Endodermal cell (in vitro differentiated cells): ENCODE measurements around the gene CNTLN. TPM values are rescaled to one million over a fixed set of nuclear protein-coding genes. Genes with fewer than 3 reads are reported as not detected.

Experiments
- DNase-seq: peaks from one replicate; pipeline ENCODE4 v3.0.0-alpha.2; 2017
- H3K27ac ChIP-seq: 2 replicates; pipeline ENCODE4 v1.5.1; 2013; ENCODE audit warnings: mild to moderate bottlenecking, low read depth, low read length, moderate library complexity
- H3K27me3 ChIP-seq: 2 replicates; pipeline ENCODE4 v1.6.1; 2013; ENCODE audit warnings: mild to moderate bottlenecking, low read length, moderate library complexity; ENCODE audit not compliant: insufficient read depth, control insufficient read depth, poor library complexity, severe bottlenecking
- H3K36me3 ChIP-seq: 2 replicates; pipeline ENCODE4 v1.7.0; 2013; ENCODE audit warnings: mild to moderate bottlenecking, low read length, moderate library complexity; ENCODE audit not compliant: control insufficient read depth, insufficient read depth
- H3K4me1 ChIP-seq: one replicate; pipeline ENCODE4 v1.7.0; 2013; ENCODE audit warnings: low read length; ENCODE audit not compliant: control insufficient read depth, insufficient read depth
- H3K4me3 ChIP-seq: 2 replicates; pipeline ENCODE4 v1.5.1; 2013; ENCODE audit warnings: mild to moderate bottlenecking, low read length, moderate library complexity
- H3K9ac ChIP-seq: 2 replicates; pipeline ENCODE4 v1.6.1; 2013; ENCODE audit warnings: mild to moderate bottlenecking, low read length, moderate library complexity; ENCODE audit not compliant: poor library complexity, severe bottlenecking; ENCODE audit errors: extremely low read depth
- H3K9me3 ChIP-seq: 2 replicates; pipeline ENCODE4 v1.6.1; 2013; ENCODE audit warnings: mild to moderate bottlenecking, low read length, moderate library complexity; ENCODE audit not compliant: control insufficient read depth
- H3K27ac Mint-ChIP-seq: 2 replicates; pipeline ENCODE4 v1.8.0; 2020; ENCODE audit warnings: mixed read lengths
- H3K27me3 Mint-ChIP-seq: 2 replicates; pipeline ENCODE4 v1.8.0; 2021; ENCODE audit warnings: mild to moderate bottlenecking, mixed read lengths; ENCODE audit not compliant: insufficient read depth
- H3K36me3 Mint-ChIP-seq: 2 replicates; pipeline ENCODE4 v1.8.0; 2020; ENCODE audit warnings: low read depth, mixed read lengths
- H3K4me1 Mint-ChIP-seq: 2 replicates; pipeline ENCODE4 v1.8.0; 2020; ENCODE audit warnings: mixed read lengths
- H3K4me3 Mint-ChIP-seq: 2 replicates; pipeline ENCODE4 v1.8.0; 2020; ENCODE audit warnings: mild to moderate bottlenecking, moderate library complexity, mixed read lengths
- H3K9me3 Mint-ChIP-seq: 2 replicates; pipeline ENCODE4 v1.8.0; 2020; ENCODE audit warnings: mild to moderate bottlenecking, mixed read lengths
- CTCF ChIP-seq: fragments of 200-600 bp; sonication (generic); conservative IDR thresholded peaks from 2 replicates; pipeline ENCODE4 v1.5.0; 2021; ENCODE audit warnings: antibody characterized with exemption, mild to moderate bottlenecking
- WGBS, 2 experiments: methylation state at CpG; one replicate each; pipeline versions ENCODE4 v1.1.5 to v1.1.7; 2013; ENCODE audit warnings: missing lambda C conversion rate in 2 of 2, mixed read lengths in 1 of 2; ENCODE audit not compliant: insufficient coverage in 1 of 2, insufficient read length in 1 of 2; 5-methylcytosine and 5-hydroxymethylcytosine counted together
- total RNA-seq, 2 donors: library from RNA; stranded (reverse); fragmentation: NEBNext Ultra II Directional in 1 of 2; extraction: Animal tissue kit (Norgen Biotek cat#: 25700) in 1 of 2; gene quantifications; 2 replicates in 1 of 2; 3 replicates in 1 of 2; pipeline ENCODE4 v1.2.1, GENCODE V29; 2021

The CNTLN gene
- total RNA-seq, 2 donors from 2014 or later: 12.4 to 13.7 TPM

GRCh38 chr9:17229945-17230560, 95.2 kb downstream of the CNTLN start:
- Mint-ChIP-seq H3K4me1 (no peaks in the 10 kb centered on the region), H3K27me3 (no peaks in the 10 kb centered on the region), H3K27ac (peak overlapping the region; percentile 7), H3K36me3 (no peaks in the 10 kb centered on the region), H3K9me3 (no peaks in the 10 kb centered on the region), H3K4me3 (no peak overlapping the region)
- WGBS, 2 experiments: 80 to 97% methylated on average over 1 to 3 of the region's 4 CpGs
- no peak for DNase-seq
- no peaks in the 10 kb centered on the region for H3K9me3 ChIP-seq
- H3K4me1 ChIP-seq: no peaks in the 10 kb centered on the region
- no peak overlapping the region for H3K4me3 ChIP-seq
- no peak overlapping the region for H3K27ac ChIP-seq
- no peak for TF ChIP-seq CTCF
- H3K27me3 ChIP-seq: no peaks in the 10 kb centered on the region
- H3K9ac ChIP-seq: no peak overlapping the region
- H3K36me3 ChIP-seq: no peaks in the 10 kb centered on the region

GRCh38 chr9:17230646-17231045, 95.8 kb downstream of the CNTLN start:
- Mint-ChIP-seq H3K27ac (peak overlapping the region; percentile 7), H3K9me3 (no peaks in the 10 kb centered on the region), H3K4me3 (no peak overlapping the region), H3K4me1 (no peaks in the 10 kb centered on the region), H3K36me3 (no peaks in the 10 kb centered on the region), H3K27me3 (no peaks in the 10 kb centered on the region)
- Histone ChIP-seq H3K27ac (no peak overlapping the region), H3K27me3 (no peaks in the 10 kb centered on the region), H3K4me1 (no peaks in the 10 kb centered on the region), H3K36me3 (no peaks in the 10 kb centered on the region), H3K4me3 (no peak overlapping the region), H3K9me3 (no peaks in the 10 kb centered on the region), H3K9ac (no peak overlapping the region)
- TF ChIP-seq CTCF: no peak
- 86 to 90% methylated on average over 1 of the region's 1 CpG for WGBS, 2 experiments
- no peak for DNase-seq

- Histone ChIP-seq H3K4me1 (no peaks in the 10 kb centered on the region), H3K27ac (no peak overlapping the region), H3K9me3 (no peaks in the 10 kb centered on the region), H3K4me3 (no peak overlapping the region), H3K36me3 (no peaks in the 10 kb centered on the region), H3K9ac (no peak overlapping the region), H3K27me3 (no peaks in the 10 kb centered on the region)
- DNase-seq: no peak
- WGBS, 2 experiments: 84 to 86% methylated on average over 2 of the region's 2 CpGs
- H3K4me3 Mint-ChIP-seq: no peak overlapping the region
- peaks cover 7% of the 10 kb centered on the region for H3K36me3 Mint-ChIP-seq
- TF ChIP-seq CTCF: no peak
- H3K27me3 Mint-ChIP-seq: no peaks in the 10 kb centered on the region
- H3K9me3 Mint-ChIP-seq: no peaks in the 10 kb centered on the region
- H3K4me1 Mint-ChIP-seq: no peaks in the 10 kb centered on the region
- peak overlapping the region; percentile 4 for H3K27ac Mint-ChIP-seq
These were observed 101.3 kb downstream of the CNTLN start for GRCh38 chr9:17236147-17236546.
